HepG2 (cell line): ENCODE results near the gene THBS2. TPM values are rescaled to one million over a fixed set of nuclear protein-coding genes. Genes with fewer than 3 reads are reported as not detected.

ENCODE experiments used
- AKNA ChIP-seq: sonication (generic); formaldehyde crosslinking; IDR thresholded peaks from 2 replicates; pipeline ENCODE4 v1.4.0; 2020; ENCODE audit warnings: missing genetic modification reagents, borderline replicate concordance
- ATF4 ChIP-seq, 2 experiments: fragments of 450-650 bp in 1 of 2; sonication (generic) in 1 of 2; formaldehyde crosslinking; IDR thresholded peaks; 2 replicates each; pipeline versions ENCODE4 v1.5.0 to v1.8.0; 2020 to 2022; ENCODE audit warnings: mild to moderate bottlenecking in 1 of 2, missing genetic modification reagents in 1 of 2
- CC2D1A ChIP-seq: sonication (generic); formaldehyde crosslinking; IDR thresholded peaks from 2 replicates; pipeline ENCODE4 v1.8.1; 2023; ENCODE audit warnings: mild to moderate bottlenecking, missing genetic modification reagents
- CREB1 ChIP-seq, 2 experiments: fragments of 450-650 bp in 1 of 2; IDR thresholded peaks; 2 replicates each; pipeline ENCODE4 v1.6.1; 2016 to 2017; ENCODE audit warnings: control low read depth in 1 of 2, mild to moderate bottlenecking in 1 of 2, missing compliant biosample characterization in 1 of 2, missing genetic modification characterization in 1 of 2
- ETV6 ChIP-seq: sonication (generic); formaldehyde crosslinking; conservative IDR thresholded peaks from 2 replicates; pipeline ENCODE4 v1.4.0; 2020; ENCODE audit warnings: missing genetic modification reagents
- GATAD2A ChIP-seq: IDR thresholded peaks from 2 replicates; pipeline ENCODE4 v1.6.1; 2016
- HMG20A ChIP-seq: IDR thresholded peaks from 2 replicates; pipeline ENCODE4 v1.6.1; 2016; ENCODE audit warnings: borderline replicate concordance
- HNRNPUL1 ChIP-seq: fragments of 200-400 bp; formaldehyde crosslinking; IDR thresholded peaks from 2 replicates; pipeline ENCODE4 v1.6.1; 2017; ENCODE audit warnings: low read depth, mild to moderate bottlenecking, low read length, moderate library complexity
- KLF16 ChIP-seq, 2 experiments: sonication (generic) in 1 of 2; formaldehyde crosslinking in 1 of 2; IDR thresholded peaks; 2 replicates each; pipeline versions ENCODE4 v1.6.1 to v1.8.0; 2016 to 2023; ENCODE audit warnings: missing genetic modification reagents in 2 of 2, missing compliant biosample characterization in 1 of 2
- SALL1 ChIP-seq: sonication (generic); formaldehyde crosslinking; IDR thresholded peaks from 2 replicates; pipeline ENCODE4 v1.8.0; 2022; ENCODE audit warnings: mild to moderate bottlenecking, missing genetic modification reagents
- SIX1 ChIP-seq: sonication (generic); formaldehyde crosslinking; IDR thresholded peaks from 2 replicates; pipeline ENCODE4 v1.4.0; 2020; ENCODE audit warnings: missing genetic modification reagents, borderline replicate concordance
- SP2 ChIP-seq: sonication (generic); formaldehyde crosslinking; IDR thresholded peaks from 2 replicates; pipeline ENCODE4 v1.5.1; 2020; ENCODE audit warnings: mild to moderate bottlenecking, missing genetic modification reagents
- ZEB1 ChIP-seq: IDR thresholded peaks from 2 replicates; pipeline ENCODE4 v1.6.1; 2012; ENCODE audit warnings: mild to moderate bottlenecking, low read depth, inconsistent platforms; ENCODE audit not compliant: insufficient replicate concordance
- ZNF44 ChIP-seq: sonication (generic); formaldehyde crosslinking; IDR thresholded peaks from 2 replicates; pipeline ENCODE4 v1.5.1; 2020; ENCODE audit warnings: mild to moderate bottlenecking, missing genetic modification reagents
- ZNF558 ChIP-seq: sonication (generic); formaldehyde crosslinking; IDR thresholded peaks from 2 replicates; pipeline ENCODE4 v1.9.0; 2022; ENCODE audit warnings: mild to moderate bottlenecking, missing genetic modification reagents, borderline replicate concordance
- ZNF749 ChIP-seq: sonication (generic); formaldehyde crosslinking; IDR thresholded peaks from 2 replicates; pipeline ENCODE4 v1.8.0; 2022; ENCODE audit warnings: mild to moderate bottlenecking, missing genetic modification reagents, moderate library complexity, borderline replicate concordance
- polyA plus RNA-seq, 8 experiments: library from polyadenylated mRNA; depleted of rRNA in 3 of 8; stranded (reverse) in 7 of 8; unstranded in 1 of 8; fragments of >200 nt; fragmentation: Illumina TruSeq in 4 of 8; extraction: Trizol in 4 of 8; gene quantifications; 2 replicates each; pipeline versions ENCODE4 v1.2.1 to v1.2.3, GENCODE V29; 2011 to 2016; ENCODE audit warnings: low read depth in 4 of 8, missing spikeins in 1 of 8, mixed read lengths in 1 of 8; ENCODE audit not compliant: insufficient read depth in 1 of 8
- total RNA-seq, 5 experiments: library from RNA; depleted of rRNA; stranded (reverse); fragments of >200 nt; fragmentation: Illumina TruSeq; extraction: Trizol; gene quantifications; 2 replicates each; pipeline ENCODE4 v1.2.3, GENCODE V29; 2016; ENCODE audit warnings: low read depth in 1 of 5
- TF ChIP-seq, protein P1 (sequence below): sonication (generic); formaldehyde crosslinking; conservative IDR thresholded peaks from 2 replicates; pipeline ENCODE4 v1.8.0; 2022; ENCODE audit warnings: mild to moderate bottlenecking, moderate library complexity, missing genetic modification reagents
- TF ChIP-seq, protein P2 (sequence below): sonication (generic); formaldehyde crosslinking; IDR thresholded peaks from 2 replicates; pipeline ENCODE4 v1.4.0; 2020; ENCODE audit warnings: missing genetic modification reagents, borderline replicate concordance

Gene THBS2
- total and polyA plus RNA-seq, 2 of the 13 experiments (the other 11 are each of a cell fraction or from before 2014, with no cell fraction given): 0.12 to 0.15 TPM

DNA sequence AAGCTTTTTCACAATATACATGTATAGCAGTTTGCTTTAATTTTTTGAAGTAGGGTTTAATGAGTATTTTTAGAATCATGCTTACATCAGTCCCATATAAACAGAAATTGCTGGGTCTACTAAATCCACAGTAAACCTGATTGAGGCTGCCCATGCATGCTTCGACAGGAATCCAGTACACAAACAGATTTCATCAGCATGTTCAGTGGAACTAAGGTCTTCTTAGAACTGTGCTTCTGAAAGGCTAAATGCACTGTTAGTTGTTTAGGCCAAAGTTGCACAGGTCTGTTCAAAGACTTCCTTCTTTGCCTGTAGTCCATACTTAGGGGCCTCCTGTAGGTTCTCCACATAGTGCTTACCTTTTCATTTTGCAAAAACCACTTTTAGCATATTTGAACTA lies 42.5 kb upstream of the THBS2 start (continued):
- TF ChIP-seq, protein P1, sequence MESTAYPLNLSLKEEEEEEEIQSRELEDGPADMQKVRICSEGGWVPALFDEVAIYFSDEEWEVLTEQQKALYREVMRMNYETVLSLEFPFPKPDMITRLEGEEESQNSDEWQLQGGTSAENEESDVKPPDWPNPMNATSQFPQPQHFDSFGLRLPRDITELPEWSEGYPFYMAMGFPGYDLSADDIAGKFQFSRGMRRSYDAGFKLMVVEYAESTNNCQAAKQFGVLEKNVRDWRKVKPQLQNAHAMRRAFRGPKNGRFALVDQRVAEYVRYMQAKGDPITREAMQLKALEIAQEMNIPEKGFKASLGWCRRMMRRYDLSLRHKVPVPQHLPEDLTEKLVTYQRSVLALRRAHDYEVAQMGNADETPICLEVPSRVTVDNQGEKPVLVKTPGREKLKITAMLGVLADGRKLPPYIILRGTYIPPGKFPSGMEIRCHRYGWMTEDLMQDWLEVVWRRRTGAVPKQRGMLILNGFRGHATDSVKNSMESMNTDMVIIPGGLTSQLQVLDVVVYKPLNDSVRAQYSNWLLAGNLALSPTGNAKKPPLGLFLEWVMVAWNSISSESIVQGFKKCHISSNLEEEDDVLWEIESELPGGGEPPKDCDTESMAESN: no peak
- TF ChIP-seq HNRNPUL1 (no peak), CC2D1A (CRISPR knock-in tag) (no peak), SP2 (CRISPR knock-in tag) (no peak), GATAD2A (CRISPR knock-in tag) (peak; percentile 85), ZNF44 (no peak), ZNF749 (CRISPR knock-in tag) (no peak), KLF16 (CRISPR knock-in tag; IDR thresholded peaks at IDR 0.05) (peak in 1 of 2 experiments; percentile 50; a peak in 1 of 4 replicates), ZEB1 (no peak), AKNA (CRISPR knock-in tag) (no peak), ATF4 (CRISPR knock-in tag; IDR thresholded peaks at IDR 0.05) (peak in 1 of 2 experiments; percentile 96; a peak in 2 of 4 replicates), SIX1 (CRISPR knock-in tag) (no peak), ZNF558 (CRISPR knock-in tag) (no peak), HMG20A (CRISPR knock-in tag) (peak; percentile 74; the same call in 1 of the 2 replicates), SALL1 (peak; percentile 26; the same call in 1 of the 2 replicates), ETV6 (CRISPR knock-in tag) (no peak), CREB1 (IDR thresholded peaks at IDR 0.05) (no peak), CREB1 (CRISPR knock-in tag; IDR thresholded peaks at IDR 0.05) (no peak)
- TF ChIP-seq, protein P2, sequence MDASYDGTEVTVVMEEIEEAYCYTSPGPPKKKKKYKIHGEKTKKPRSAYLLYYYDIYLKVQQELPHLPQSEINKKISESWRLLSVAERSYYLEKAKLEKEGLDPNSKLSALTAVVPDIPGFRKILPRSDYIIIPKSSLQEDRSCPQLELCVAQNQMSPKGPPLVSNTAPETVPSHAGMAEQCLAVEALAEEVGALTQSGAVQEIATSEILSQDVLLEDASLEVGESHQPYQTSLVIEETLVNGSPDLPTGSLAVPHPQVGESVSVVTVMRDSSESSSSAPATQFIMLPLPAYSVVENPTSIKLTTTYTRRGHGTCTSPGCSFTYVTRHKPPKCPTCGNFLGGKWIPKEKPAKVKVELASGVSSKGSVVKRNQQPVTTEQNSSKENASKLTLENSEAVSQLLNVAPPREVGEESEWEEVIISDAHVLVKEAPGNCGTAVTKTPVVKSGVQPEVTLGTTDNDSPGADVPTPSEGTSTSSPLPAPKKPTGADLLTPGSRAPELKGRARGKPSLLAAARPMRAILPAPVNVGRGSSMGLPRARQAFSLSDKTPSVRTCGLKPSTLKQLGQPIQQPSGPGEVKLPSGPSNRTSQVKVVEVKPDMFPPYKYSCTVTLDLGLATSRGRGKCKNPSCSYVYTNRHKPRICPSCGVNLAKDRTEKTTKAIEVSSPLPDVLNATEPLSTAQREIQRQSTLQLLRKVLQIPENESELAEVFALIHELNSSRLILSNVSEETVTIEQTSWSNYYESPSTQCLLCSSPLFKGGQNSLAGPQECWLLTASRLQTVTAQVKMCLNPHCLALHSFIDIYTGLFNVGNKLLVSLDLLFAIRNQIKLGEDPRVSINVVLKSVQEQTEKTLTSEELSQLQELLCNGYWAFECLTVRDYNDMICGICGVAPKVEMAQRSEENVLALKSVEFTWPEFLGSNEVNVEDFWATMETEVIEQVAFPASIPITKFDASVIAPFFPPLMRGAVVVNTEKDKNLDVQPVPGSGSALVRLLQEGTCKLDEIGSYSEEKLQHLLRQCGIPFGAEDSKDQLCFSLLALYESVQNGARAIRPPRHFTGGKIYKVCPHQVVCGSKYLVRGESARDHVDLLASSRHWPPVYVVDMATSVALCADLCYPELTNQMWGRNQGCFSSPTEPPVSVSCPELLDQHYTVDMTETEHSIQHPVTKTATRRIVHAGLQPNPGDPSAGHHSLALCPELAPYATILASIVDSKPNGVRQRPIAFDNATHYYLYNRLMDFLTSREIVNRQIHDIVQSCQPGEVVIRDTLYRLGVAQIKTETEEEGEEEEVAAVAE (CRISPR knock-in tag): no peak
